HCT116 (cell line): ENCODE results near the gene KIF18A. TPM values are rescaled to one million over a fixed set of nuclear protein-coding genes. Genes with fewer than 3 reads are reported as not detected.

Source experiments
- ATAC-seq: fragments of 200-7000 bp; cut with Tn5 transposase; 2 replicates; pipeline ENCODE4 v1.9.1; 2020; ENCODE audit warnings: mild to moderate bottlenecking, moderate library complexity
- BruUV-seq: library from RNA; stranded (reverse); fragments of 400-500 nt; replicated peaks from 2 replicates; lab custom pipeline; 2021; lab: Mats Ljungman, UMichigan
- CTCF ChIA-PET: fragments of 300-600 bp; sonication (Branson Sonifier 250); formaldehyde crosslinking; loops from one replicate; lab custom pipeline; 2021; ENCODE audit warnings: antibody characterized with exemption; lab: Charles Lee
- POLR2A ChIA-PET: fragments of 300-600, 350-600 bp; sonication (Branson Sonifier 250); formaldehyde crosslinking; loops from one replicate; lab custom pipeline; 2021; ENCODE audit warnings: antibody characterized with exemption; lab: Charles Lee
- RAD21 ChIA-PET, 2 experiments: fragments of 300-600 bp; sonication (Branson Sonifier 250); formaldehyde crosslinking; loops; one replicate each; lab custom pipeline; 2023; ENCODE audit warnings: low total read pairs in 2 of 2; ENCODE audit not compliant: uncharacterized antibody in 2 of 2, unreplicated experiment in 2 of 2, low non-redundant PET in 1 of 2; lab: Charles Lee
- DNase-seq: peaks from one replicate; pipeline ENCODE4 v3.0.0-alpha.2; 2010; ENCODE audit warnings: low read depth, low spot score
- H2AFZ ChIP-seq: fragments of 200-600 bp; shearing (Covaris generic), sonication (generic); 2 replicates; pipeline ENCODE4 v1.6.1; 2017; ENCODE audit warnings: low read depth, mixed run types, mixed read lengths, antibody characterized with exemption, low read length; ENCODE audit not compliant: poor library complexity, severe bottlenecking
- H3K27ac ChIP-seq: 2 replicates; pipeline ENCODE4 v1.5.1; 2012; ENCODE audit warnings: low read depth, low read length
- H3K27me3 ChIP-seq: fragments of 200-600 bp; sonication (generic); 2 replicates; pipeline ENCODE4 v1.6.1; 2016; ENCODE audit warnings: mixed run types, low read length, mixed read lengths; ENCODE audit not compliant: insufficient read depth
- H3K36me3 ChIP-seq, 2 experiments: fragments of 200-500 bp in 1 of 2; fragments of 200-600 bp in 1 of 2; sonication (Bioruptor generic) in 1 of 2; sonication (generic) in 1 of 2; 2 replicates each; pipeline versions ENCODE4 v1.5.1 to v1.6.1; 2014 to 2016; ENCODE audit warnings: low read length in 2 of 2, inconsistent platforms in 1 of 2, mixed read lengths in 1 of 2, mixed run types in 1 of 2; ENCODE audit not compliant: insufficient read depth in 2 of 2, control insufficient read depth in 1 of 2
- H3K4me1 ChIP-seq, 2 experiments: fragments of 200-600 bp in 1 of 2; sonication (generic) in 1 of 2; 2 replicates each; pipeline versions ENCODE4 v1.5.1 to v1.6.1; 2012 to 2017; ENCODE audit warnings: low read length in 2 of 2, inconsistent platforms in 1 of 2, mild to moderate bottlenecking in 1 of 2, mixed read lengths in 1 of 2, mixed run types in 1 of 2, moderate library complexity in 1 of 2; ENCODE audit not compliant: insufficient read depth in 2 of 2, control insufficient read depth in 1 of 2
- H3K4me2 ChIP-seq: fragments of 200-600 bp; sonication (generic); 2 replicates; pipeline ENCODE4 v1.6.1; 2017; ENCODE audit warnings: mixed run types, low read length, mixed read lengths
- H3K4me3 ChIP-seq, 2 experiments: fragments of 200-600 bp in 1 of 2; sonication (generic) in 1 of 2; replicated peaks in 1 of 2; 2 replicates each; pipeline ENCODE4 v1.5.1; 2011 to 2016; ENCODE audit warnings: low read length in 2 of 2, control low read depth in 1 of 2, low read depth in 1 of 2, mild to moderate bottlenecking in 1 of 2, mixed read lengths in 1 of 2, mixed run types in 1 of 2
- H3K79me2 ChIP-seq: fragments of 200-600 bp; sonication (generic); 2 replicates; pipeline ENCODE4 v1.6.1; 2017; ENCODE audit warnings: mild to moderate bottlenecking, mixed run types, low read length, moderate library complexity, mixed read lengths; ENCODE audit not compliant: insufficient read depth
- H3K9ac ChIP-seq: fragments of 200-600 bp; sonication (generic); 2 replicates; pipeline ENCODE4 v1.6.1; 2016; ENCODE audit warnings: low read length, mixed read lengths
- H3K9me2 ChIP-seq: fragments of 200-600 bp; sonication (generic), shearing (Covaris generic); 2 replicates; pipeline ENCODE4 v1.6.1; 2017; ENCODE audit warnings: mixed run types, mild to moderate bottlenecking, moderate library complexity; ENCODE audit not compliant: insufficient read depth
- H3K9me3 ChIP-seq, 2 experiments: fragments of 200-500 bp in 1 of 2; fragments of 200-600 bp in 1 of 2; sonication (Bioruptor generic) in 1 of 2; sonication (generic) in 1 of 2; 2 replicates each; pipeline ENCODE4 v1.6.1; 2014 to 2017; ENCODE audit warnings: low read length in 2 of 2, mixed read lengths in 2 of 2, inconsistent platforms in 1 of 2, low read depth in 1 of 2, mild to moderate bottlenecking in 1 of 2, mixed run types in 1 of 2, moderate library complexity in 1 of 2; ENCODE audit not compliant: control insufficient read depth in 1 of 2, insufficient read depth in 1 of 2
- H4K20me1 ChIP-seq: fragments of 200-600 bp; sonication (generic), shearing (Covaris generic); 2 replicates; pipeline ENCODE4 v1.6.1; 2017; ENCODE audit warnings: mixed run types, mild to moderate bottlenecking, moderate library complexity; ENCODE audit not compliant: insufficient read depth
- CBX3 ChIP-seq: IDR thresholded peaks from 2 replicates; pipeline ENCODE4 v1.6.1; 2012; ENCODE audit warnings: low read depth
- ELF1 ChIP-seq: IDR thresholded peaks from 2 replicates; pipeline ENCODE4 v1.6.1; 2012; ENCODE audit warnings: low read depth, borderline replicate concordance
- EZH2 ChIP-seq: fragments of 200-600 bp; sonication (generic); IDR thresholded peaks from 2 replicates; pipeline ENCODE4 v1.6.1; 2017; ENCODE audit warnings: antibody characterized with exemption, mixed run types
- FOSL1 ChIP-seq: IDR thresholded peaks from 2 replicates; pipeline ENCODE4 v1.6.1; 2012; ENCODE audit warnings: low read depth
- JUND ChIP-seq: IDR thresholded peaks from 2 replicates; pipeline ENCODE4 v1.6.1; 2012
- RAD21 ChIP-seq: IDR thresholded peaks from 2 replicates; pipeline ENCODE4 v1.6.1; 2012; ENCODE audit warnings: low read depth, mild to moderate bottlenecking
- SIN3A ChIP-seq: IDR thresholded peaks from 2 replicates; pipeline ENCODE4 v1.6.1; 2012; ENCODE audit warnings: low read depth
- SRF ChIP-seq: IDR thresholded peaks from 2 replicates; pipeline ENCODE4 v1.6.1; 2012; ENCODE audit warnings: low read depth
- YY1 ChIP-seq: IDR thresholded peaks from 2 replicates; pipeline ENCODE4 v1.6.1; 2011; ENCODE audit warnings: low read length, low read depth, moderate library complexity, mild to moderate bottlenecking; ENCODE audit not compliant: insufficient replicate concordance; ENCODE audit errors: extremely low read depth
- intact Hi-C: fragments of 100-400 bp; cut with micrococcal nuclease; formaldehyde crosslinking; loops from 2 replicates; pipeline ENCODE4 v1.10.0; 2022
- total RNA-seq: library from RNA; stranded (reverse); gene quantifications from one replicate; pipeline ENCODE4 v1.2.1, GENCODE V29; 2021; ENCODE audit not compliant: unreplicated experiment
- TF ChIP-seq, protein P1 (sequence below): IDR thresholded peaks from 2 replicates; pipeline ENCODE4 v1.6.1; 2012
- TF ChIP-seq, protein P2 (sequence below), 3 experiments: fragments of 200-600 bp in 1 of 3; sonication (generic) in 1 of 3; IDR thresholded peaks in 2 of 3; conservative IDR thresholded peaks in 1 of 3; 2 replicates each; pipeline ENCODE4 v1.5.1; 2012 to 2017; ENCODE audit warnings: low read depth in 2 of 3, low read length in 2 of 3, antibody characterized with exemption in 1 of 3, borderline replicate concordance in 1 of 3, control low read depth in 1 of 3, mild to moderate bottlenecking in 1 of 3, mixed read lengths in 1 of 3, mixed run types in 1 of 3, moderate library complexity in 1 of 3; ENCODE audit not compliant: insufficient read depth in 1 of 3
- TF ChIP-seq, protein P3 (sequence below): IDR thresholded peaks from 2 replicates; pipeline ENCODE4 v1.6.1; 2012
- TF ChIP-seq, protein P4 (sequence below): IDR thresholded peaks from 2 replicates; pipeline ENCODE4 v1.6.1; 2011; ENCODE audit warnings: mild to moderate bottlenecking, low read length, moderate library complexity; ENCODE audit not compliant: insufficient replicate concordance; ENCODE audit errors: extremely low read depth

Gene KIF18A
- total RNA-seq, 1 experiment from 2014 or later, result 50.7 TPM

DNA sequence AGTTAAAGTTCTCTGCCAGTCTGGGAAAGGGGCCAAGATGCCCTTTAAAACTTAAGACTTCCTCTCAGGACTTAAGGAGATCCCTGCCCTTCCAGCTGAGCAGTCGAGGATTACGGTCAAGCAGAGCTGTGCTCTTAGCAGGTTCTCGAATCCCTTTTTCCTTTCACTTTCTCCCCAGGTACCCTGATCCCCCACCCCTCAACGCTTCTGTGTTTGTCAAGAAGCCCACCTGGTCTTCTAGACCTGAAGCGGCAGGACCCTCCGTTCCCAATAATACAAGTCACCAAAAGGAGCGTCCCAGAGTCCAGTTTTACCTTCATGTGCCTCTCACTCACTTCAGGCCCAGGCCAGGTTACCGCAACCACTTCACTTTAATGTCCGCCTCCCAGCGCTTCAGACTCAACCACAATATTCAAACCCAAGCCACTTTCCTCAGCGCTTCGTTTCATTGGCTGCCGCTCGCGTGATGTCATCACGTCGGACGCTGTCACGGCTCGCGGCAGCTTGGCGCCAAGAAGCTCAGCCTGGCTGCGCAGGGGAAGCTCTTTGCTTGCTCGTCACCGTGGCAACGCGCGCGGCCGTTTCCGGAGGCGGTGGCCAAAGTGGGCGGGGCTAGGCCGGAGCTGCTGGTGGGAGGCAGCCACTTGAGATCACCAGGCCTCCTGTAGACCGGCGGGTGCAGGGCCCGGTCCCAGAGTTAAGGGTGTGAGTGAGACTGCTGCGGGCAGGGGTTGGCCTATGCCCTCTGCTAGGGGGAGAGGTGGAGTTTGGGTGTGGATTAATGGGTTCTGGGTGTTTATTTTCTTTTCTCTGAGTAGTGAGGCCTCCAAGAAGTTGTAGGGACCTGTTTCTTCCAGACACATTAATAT, at the start of gene KIF18A, which contains the start of gene METTL15 (continued):
- TF ChIP-seq, protein P1, sequence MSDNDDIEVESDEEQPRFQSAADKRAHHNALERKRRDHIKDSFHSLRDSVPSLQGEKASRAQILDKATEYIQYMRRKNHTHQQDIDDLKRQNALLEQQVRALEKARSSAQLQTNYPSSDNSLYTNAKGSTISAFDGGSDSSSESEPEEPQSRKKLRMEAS, result no peak; the same call in 1 of the 2 replicates
- TF ChIP-seq, protein P2, sequence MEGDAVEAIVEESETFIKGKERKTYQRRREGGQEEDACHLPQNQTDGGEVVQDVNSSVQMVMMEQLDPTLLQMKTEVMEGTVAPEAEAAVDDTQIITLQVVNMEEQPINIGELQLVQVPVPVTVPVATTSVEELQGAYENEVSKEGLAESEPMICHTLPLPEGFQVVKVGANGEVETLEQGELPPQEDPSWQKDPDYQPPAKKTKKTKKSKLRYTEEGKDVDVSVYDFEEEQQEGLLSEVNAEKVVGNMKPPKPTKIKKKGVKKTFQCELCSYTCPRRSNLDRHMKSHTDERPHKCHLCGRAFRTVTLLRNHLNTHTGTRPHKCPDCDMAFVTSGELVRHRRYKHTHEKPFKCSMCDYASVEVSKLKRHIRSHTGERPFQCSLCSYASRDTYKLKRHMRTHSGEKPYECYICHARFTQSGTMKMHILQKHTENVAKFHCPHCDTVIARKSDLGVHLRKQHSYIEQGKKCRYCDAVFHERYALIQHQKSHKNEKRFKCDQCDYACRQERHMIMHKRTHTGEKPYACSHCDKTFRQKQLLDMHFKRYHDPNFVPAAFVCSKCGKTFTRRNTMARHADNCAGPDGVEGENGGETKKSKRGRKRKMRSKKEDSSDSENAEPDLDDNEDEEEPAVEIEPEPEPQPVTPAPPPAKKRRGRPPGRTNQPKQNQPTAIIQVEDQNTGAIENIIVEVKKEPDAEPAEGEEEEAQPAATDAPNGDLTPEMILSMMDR (IDR thresholded peaks at IDR 0.05 in 2 of 3, conservative IDR thresholded peaks at IDR 0.05 in 1 of 3; ENCODE audit: borderline replicate concordance in 1 of 3, insufficient read depth in 1 of 3, low read depth in 2 of 3, low read length in 2 of 3), result no peak
- TF ChIP-seq, protein P3, sequence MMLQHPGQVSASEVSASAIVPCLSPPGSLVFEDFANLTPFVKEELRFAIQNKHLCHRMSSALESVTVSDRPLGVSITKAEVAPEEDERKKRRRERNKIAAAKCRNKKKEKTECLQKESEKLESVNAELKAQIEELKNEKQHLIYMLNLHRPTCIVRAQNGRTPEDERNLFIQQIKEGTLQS, result no peak
- TF ChIP-seq CBX3, result peak; percentile 53

DNA sequence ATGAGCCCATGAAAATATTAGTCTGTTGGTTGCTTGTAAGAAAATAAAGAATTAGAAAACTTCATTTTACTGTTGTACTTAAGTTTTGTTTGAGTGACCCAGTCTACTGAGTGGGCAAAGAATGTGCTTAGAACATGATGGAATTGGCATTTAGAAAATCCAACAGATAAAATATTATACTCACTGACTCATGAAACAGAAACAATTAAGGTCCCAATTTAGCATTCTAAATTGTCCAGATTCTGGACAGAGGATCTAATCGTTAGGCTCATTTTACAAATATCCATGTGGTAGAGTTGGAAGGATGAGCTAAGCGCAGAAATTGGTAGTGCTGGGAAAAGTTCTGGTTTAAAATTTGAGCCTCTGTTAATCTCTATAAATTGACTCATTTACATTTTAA, 45.6 kb upstream of the KIF18A start:
- Histone ChIP-seq H3K79me2 (peaks cover 11% of the 10 kb centered on the region), H3K4me2 (no peak overlapping the region), H3K27me3 (no peaks in the 10 kb centered on the region), H3K27ac (no peak overlapping the region), H3K9me3 (no peaks in the 10 kb centered on the region), H3K9me2 (no peaks in the 10 kb centered on the region; the same call in 1 of the 2 replicates), H3K9ac (no peak overlapping the region), H2AFZ (no peak overlapping the region), H3K36me3 (peaks cover 0 to 8% of the 10 kb centered on the region in 2 experiments; a peak in 2 of 4 replicates), H3K4me1 (no peaks in the 10 kb centered on the region), H4K20me1 (no peaks in the 10 kb centered on the region), H3K4me3 (no peak overlapping the region)
- CTCF ChIA-PET, result no interaction called here
- ATAC-seq (no peak), DNase-seq (no peak)
- POLR2A ChIA-PET, result no interaction called here
- no TSS peak for BruUV-seq
- RAD21 ChIA-PET, result no interaction called here
- intact Hi-C loops, result no loop called here
- TF ChIP-seq ELF1 (no peak), CBX3 (no peak), EZH2 (no peak), SRF (no peak), RAD21 (no peak), SIN3A (no peak), YY1 (no peak), JUND (no peak), FOSL1 (no peak)
- TF ChIP-seq, protein P3, result no peak
- TF ChIP-seq, protein P2 (IDR thresholded peaks at IDR 0.05 in 2 of 3, conservative IDR thresholded peaks at IDR 0.05 in 1 of 3; ENCODE audit: borderline replicate concordance in 1 of 3, insufficient read depth in 1 of 3, low read depth in 2 of 3, low read length in 2 of 3), result no peak
- TF ChIP-seq, protein P4, sequence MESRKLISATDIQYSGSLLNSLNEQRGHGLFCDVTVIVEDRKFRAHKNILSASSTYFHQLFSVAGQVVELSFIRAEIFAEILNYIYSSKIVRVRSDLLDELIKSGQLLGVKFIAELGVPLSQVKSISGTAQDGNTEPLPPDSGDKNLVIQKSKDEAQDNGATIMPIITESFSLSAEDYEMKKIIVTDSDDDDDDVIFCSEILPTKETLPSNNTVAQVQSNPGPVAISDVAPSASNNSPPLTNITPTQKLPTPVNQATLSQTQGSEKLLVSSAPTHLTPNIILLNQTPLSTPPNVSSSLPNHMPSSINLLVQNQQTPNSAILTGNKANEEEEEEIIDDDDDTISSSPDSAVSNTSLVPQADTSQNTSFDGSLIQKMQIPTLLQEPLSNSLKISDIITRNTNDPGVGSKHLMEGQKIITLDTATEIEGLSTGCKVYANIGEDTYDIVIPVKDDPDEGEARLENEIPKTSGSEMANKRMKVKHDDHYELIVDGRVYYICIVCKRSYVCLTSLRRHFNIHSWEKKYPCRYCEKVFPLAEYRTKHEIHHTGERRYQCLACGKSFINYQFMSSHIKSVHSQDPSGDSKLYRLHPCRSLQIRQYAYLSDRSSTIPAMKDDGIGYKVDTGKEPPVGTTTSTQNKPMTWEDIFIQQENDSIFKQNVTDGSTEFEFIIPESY, result no peak
- TF ChIP-seq, protein P1, result no peak
